IMR-90 (cell line): ENCODE data around the gene PPP1R2. TPM values are rescaled to one million over a fixed set of nuclear protein-coding genes. Genes with fewer than 3 reads are reported as not detected.

ENCODE experiments used
- ATAC-seq: fragments of 200-7000 bp; cut with Tn5 transposase; 2 replicates; pipeline ENCODE4 v1.9.1; 2020; ENCODE audit warnings: low read depth, mild to moderate bottlenecking, moderate library complexity
- BruUV-seq: library from RNA; stranded (reverse); fragments of 400-500 nt; replicated peaks from 2 replicates; lab custom pipeline; 2021; lab: Mats Ljungman, UMichigan
- CTCF ChIA-PET: fragments of 300-600 bp; formaldehyde crosslinking; extraction: SDS; loops from one replicate; lab custom pipeline; 2021; ENCODE audit warnings: antibody characterized with exemption; lab: Yijun Ruan, JAX
- POLR2A ChIA-PET: fragments of 300-600 bp; sonication (Branson Sonifier 250); formaldehyde crosslinking; loops from one replicate; lab custom pipeline; 2022; ENCODE audit warnings: antibody characterized with exemption; ENCODE audit not compliant: unreplicated experiment; lab: Charles Lee
- DNase-seq: peaks from one replicate; pipeline ENCODE4 v3.0.0; 2013
- H2AFZ ChIP-seq: replicated peaks from 2 replicates; pipeline ENCODE3; 2013; ENCODE audit warnings: low read length, mild to moderate bottlenecking; ENCODE audit not compliant: poor library complexity
- H2AK5ac ChIP-seq: 2 replicates; pipeline ENCODE4 v1.6.1; 2013; ENCODE audit warnings: low read depth, low read length, inconsistent platforms
- H2AK9ac ChIP-seq: replicated peaks from 2 replicates; pipeline ENCODE3; 2013; ENCODE audit warnings: mild to moderate bottlenecking, low read depth, low read length, moderate library complexity; ENCODE audit not compliant: poor library complexity
- H2BK120ac ChIP-seq: 2 replicates; pipeline ENCODE4 v1.6.1; 2013; ENCODE audit warnings: low read depth, low read length, inconsistent platforms
- H2BK15ac ChIP-seq: 3 replicates; pipeline ENCODE4 v1.6.1; 2013; ENCODE audit warnings: low read depth, low read length, inconsistent platforms
- H2BK20ac ChIP-seq: 2 replicates; pipeline ENCODE4 v1.6.1; 2013; ENCODE audit warnings: low read depth, mild to moderate bottlenecking, inconsistent platforms, low read length, moderate library complexity
- H2BK5ac ChIP-seq: 2 replicates; pipeline ENCODE4 v1.6.1; 2013; ENCODE audit warnings: mild to moderate bottlenecking, low read depth, low read length, inconsistent platforms; ENCODE audit not compliant: poor library complexity, severe bottlenecking
- H3K14ac ChIP-seq: replicated peaks from 2 replicates; pipeline ENCODE4 v1.6.1; 2013; ENCODE audit warnings: low read depth, low read length, inconsistent platforms
- H3K18ac ChIP-seq: 2 replicates; pipeline ENCODE4 v1.6.1; 2013; ENCODE audit warnings: low read depth, low read length, control low read depth
- H3K23ac ChIP-seq: 2 replicates; pipeline ENCODE4 v1.6.1; 2013; ENCODE audit warnings: low read depth, low read length, inconsistent platforms
- H3K27ac ChIP-seq: 2 replicates; pipeline ENCODE4 v1.5.1; 2013; ENCODE audit warnings: mild to moderate bottlenecking, control low read depth, low read length; ENCODE audit not compliant: insufficient read depth
- H3K27me3 ChIP-seq: 2 replicates; pipeline ENCODE4 v1.6.1; 2013; ENCODE audit warnings: low read length; ENCODE audit not compliant: control insufficient read depth, insufficient read depth
- H3K36me3 ChIP-seq: 2 replicates; pipeline ENCODE4 v1.6.1; 2013; ENCODE audit warnings: low read length, mixed read lengths; ENCODE audit not compliant: control insufficient read depth, insufficient read depth
- H3K4ac ChIP-seq: 2 replicates; pipeline ENCODE4 v1.6.1; 2013; ENCODE audit warnings: low read depth, low read length, inconsistent platforms
- H3K4me1 ChIP-seq: 2 replicates; pipeline ENCODE4 v1.6.1; 2013; ENCODE audit warnings: low read length, mixed read lengths; ENCODE audit not compliant: control insufficient read depth, insufficient read depth
- H3K4me2 ChIP-seq: 2 replicates; pipeline ENCODE4 v1.6.1; 2013; ENCODE audit warnings: low read depth, mild to moderate bottlenecking, control low read depth, low read length, moderate library complexity
- H3K4me3 ChIP-seq: 2 replicates; pipeline ENCODE4 v1.5.1; 2013; ENCODE audit warnings: low read depth, mild to moderate bottlenecking, control low read depth, low read length, moderate library complexity; ENCODE audit not compliant: insufficient read depth
- H3K56ac ChIP-seq: 2 replicates; pipeline ENCODE4 v1.6.1; 2013; ENCODE audit warnings: low read length, inconsistent platforms; ENCODE audit not compliant: insufficient read depth; ENCODE audit errors: extremely low read depth
- H3K79me1 ChIP-seq, 2 experiments: 2 replicates each; pipeline ENCODE4 v1.6.1; 2013; ENCODE audit warnings: low read length in 2 of 2, inconsistent platforms in 1 of 2, low read depth in 1 of 2
- H3K9ac ChIP-seq: 2 replicates; pipeline ENCODE4 v1.6.1; 2013; ENCODE audit warnings: low read depth, low read length, control low read depth
- H3K9me1 ChIP-seq: 2 replicates; pipeline ENCODE4 v1.6.1; 2013; ENCODE audit warnings: low read length, inconsistent platforms; ENCODE audit not compliant: insufficient read depth
- H3K9me3 ChIP-seq: 2 replicates; pipeline ENCODE4 v1.6.1; 2013; ENCODE audit warnings: low read length; ENCODE audit not compliant: control insufficient read depth, insufficient read depth
- H4K20me1 ChIP-seq: 2 replicates; pipeline ENCODE4 v1.6.1; 2013; ENCODE audit warnings: low read length, inconsistent platforms; ENCODE audit not compliant: insufficient read depth
- H4K5ac ChIP-seq: 2 replicates; pipeline ENCODE4 v1.6.1; 2013; ENCODE audit warnings: mild to moderate bottlenecking, low read depth, low read length, control low read depth
- H4K8ac ChIP-seq, 2 experiments: 2 replicates each; pipeline ENCODE4 v1.6.1; 2013; ENCODE audit warnings: low read depth in 2 of 2, low read length in 2 of 2, control low read depth in 1 of 2, inconsistent platforms in 1 of 2
- H4K91ac ChIP-seq: 2 replicates; pipeline ENCODE4 v1.6.1; 2013; ENCODE audit warnings: low read depth, low read length, inconsistent platforms; ENCODE audit not compliant: insufficient read depth
- BHLHE40 ChIP-seq: fragments of 150-350 bp; IDR thresholded peaks from 2 replicates; pipeline ENCODE4 v1.6.1; 2016; ENCODE audit warnings: mild to moderate bottlenecking, low read depth, low read length
- CEBPB ChIP-seq: IDR thresholded peaks from 2 replicates; pipeline ENCODE4 v1.6.1; 2012; ENCODE audit warnings: low read depth, low read length, improper control_type of control experiment
- CHD1 ChIP-seq: IDR thresholded peaks from 2 replicates; pipeline ENCODE4 v1.6.1; 2012; ENCODE audit warnings: low read depth, low read length, improper control_type of control experiment
- CTCF ChIP-seq: conservative IDR thresholded peaks from 2 replicates; pipeline ENCODE4 v1.5.1; 2012; ENCODE audit warnings: mild to moderate bottlenecking, low read depth, low read length, improper control_type of control experiment
- MAFK ChIP-seq: IDR thresholded peaks from 2 replicates; pipeline ENCODE4 v1.6.1; 2012; ENCODE audit warnings: low read depth, low read length, improper control_type of control experiment
- MAZ ChIP-seq: IDR thresholded peaks from 2 replicates; pipeline ENCODE4 v1.6.1; 2012; ENCODE audit warnings: low read depth, mild to moderate bottlenecking, low read length, improper control_type of control experiment, moderate library complexity, borderline replicate concordance
- MXI1 ChIP-seq: IDR thresholded peaks from 2 replicates; pipeline ENCODE4 v1.6.1; 2012; ENCODE audit warnings: low read depth, mild to moderate bottlenecking, low read length, moderate library complexity, borderline replicate concordance
- NFE2L2 ChIP-seq: fragments of 150-350 bp; IDR thresholded peaks from 2 replicates; pipeline ENCODE4 v1.6.1; 2016; ENCODE audit warnings: low read depth, mild to moderate bottlenecking, low read length
- POLR2A ChIP-seq: IDR thresholded peaks from 2 replicates; pipeline ENCODE4 v1.6.1; 2012; ENCODE audit warnings: mild to moderate bottlenecking, low read depth, low read length
- RFX5 ChIP-seq: IDR thresholded peaks from 2 replicates; pipeline ENCODE4 v1.8.0; 2012; ENCODE audit warnings: low read depth, mild to moderate bottlenecking, low read length, moderate library complexity
- SMC3 ChIP-seq: fragments of 150-350 bp; IDR thresholded peaks from 2 replicates; pipeline ENCODE4 v1.6.1; 2016; ENCODE audit warnings: low read depth, mild to moderate bottlenecking, antibody characterized with exemption, low read length, moderate library complexity
- USF2 ChIP-seq: fragments of 150-350 bp; IDR thresholded peaks from 2 replicates; pipeline ENCODE4 v1.6.1; 2017; ENCODE audit warnings: mild to moderate bottlenecking, antibody characterized with exemption, low read length, low read depth
- WGBS, 2 experiments: methylation state at CpG; one replicate each; pipeline versions ENCODE4 v1.1.5 to v1.1.7; 2013; ENCODE audit warnings: missing lambda C conversion rate in 2 of 2; ENCODE audit not compliant: insufficient read length in 1 of 2; ENCODE audit errors: extremely low coverage in 2 of 2; 5-methylcytosine and 5-hydroxymethylcytosine counted together
- dilution Hi-C: fragments of 300-500 bp; cut with HindIII; formaldehyde crosslinking; loops from one replicate; pipeline ENCODE4 v1.14.3; 2018; ENCODE audit warnings: low sequenced_read_pairs; ENCODE audit not compliant: unreplicated experiment
- in situ Hi-C: fragments of 300-500 bp; cut with MboI; formaldehyde crosslinking; loops from 3 replicates; pipeline ENCODE4 v1.14.3; 2019; ENCODE audit warnings: low sequenced_read_pairs, inconsistent platforms, mixed read lengths
- intact Hi-C: fragments of 100-400 bp; cut with micrococcal nuclease; formaldehyde crosslinking; loops from 2 replicates; pipeline ENCODE4 v1.10.0; 2022
- polyA plus RNA-seq, 3 experiments: library from polyadenylated mRNA; depleted of rRNA; stranded (reverse); fragments of >200 nt; gene quantifications; 2 replicates each; pipeline ENCODE4 v1.2.3, GENCODE V29; 2012; ENCODE audit warnings: low replicate concordance in 1 of 3
- total RNA-seq: library from RNA; depleted of rRNA; stranded (reverse); fragments of >200 nt; gene quantifications from 2 replicates; pipeline ENCODE4 v1.2.3, GENCODE V29; 2012

PPP1R2 gene
- total and polyA plus RNA-seq, 2 of the 4 experiments (the other 2 are of a cell fraction) = 9.2 to 36.0 TPM

- H4K8ac ChIP-seq = no peak overlapping the region
- no peaks in the 10 kb centered on the region for H3K27me3 ChIP-seq
- no peak overlapping the region for H3K4ac ChIP-seq
- no CpG with 5 or more reads among the region's 2 CpGs for WGBS, 2 experiments
- DNase-seq (no peak), ATAC-seq (no peak)
- H3K9me3 ChIP-seq = no peaks in the 10 kb centered on the region
- no peak overlapping the region for H2BK5ac ChIP-seq
- no peak overlapping the region for H2AK5ac ChIP-seq
- no peak overlapping the region for H3K23ac ChIP-seq
- BruUV-seq = no TSS peak
- no peak overlapping the region for H3K4me3 ChIP-seq
- in situ Hi-C loops (no loop called here), intact Hi-C loops (no loop called here), dilution Hi-C loops (no loop called here)
- no peak overlapping the region for H2BK15ac ChIP-seq
- no peak overlapping the region for H3K18ac ChIP-seq
- 0 out of 2 replicates have a peak, but pooled peaks cover 1% of the 10 kb centered on the region for H3K36me3 ChIP-seq
- H3K9ac ChIP-seq = no peak overlapping the region
- H2BK120ac ChIP-seq = no peak overlapping the region
- POLR2A ChIA-PET = interaction anchor here (0.7 kb wide), 1 partner anchor 21 kb away, joined by 13 read pairs; no protein-coding TSS in a partner anchor
- no peak overlapping the region for H4K5ac ChIP-seq
- peaks cover 36 to 72% of the 10 kb centered on the region in 2 experiments for H3K79me1 ChIP-seq
- H3K27ac ChIP-seq = no peak overlapping the region
- no peak overlapping the region for H3K56ac ChIP-seq
- no peak overlapping the region for H4K91ac ChIP-seq
- H2AFZ ChIP-seq = no peak overlapping the region
- H3K4me2 ChIP-seq = no peak overlapping the region
- CTCF ChIA-PET = interaction anchor here (0.6 to 1.0 kb wide), 3 partner anchors 10 to 267 kb away, joined by 3 read pairs; partner anchors contain the start of gene XXYLT1
- H4K20me1 ChIP-seq = peaks cover 53% of the 10 kb centered on the region
- H2BK20ac ChIP-seq = no peak overlapping the region
- peaks cover 2% of the 10 kb centered on the region; the same call in 1 of the 2 replicates for H3K4me1 ChIP-seq
- no peak overlapping the region for H3K14ac ChIP-seq
- H2AK9ac ChIP-seq = no peak overlapping the region
- TF ChIP-seq POLR2A (no peak), MAFK (no peak), NFE2L2 (no peak), SMC3 (no peak), BHLHE40 (no peak), RFX5 (no peak), CHD1 (no peak), MXI1 (no peak), CTCF (no peak), CEBPB (no peak), MAZ (no peak), USF2 (no peak)
- H3K9me1 ChIP-seq = peaks cover 10% of the 10 kb centered on the region
Measured at GRCh38 chr3:195537995-195538394, 5.1 kb downstream of the PPP1R2 start.
